K562 (cell line): ENCODE data around the gene EML1. TPM values are rescaled to one million over a fixed set of nuclear protein-coding genes. Genes with fewer than 3 reads are reported as not detected.

ENCODE experiments used
- ATAC-seq: fragments of 200-7000 bp; cut with Tn5 transposase; 3 replicates; pipeline ENCODE4 v1.9.1; 2020; ENCODE audit warnings: moderate library complexity
- BruUV-seq: library from RNA; stranded (reverse); fragments of 400-500 nt; replicated peaks from 2 replicates; lab custom pipeline; 2021; lab: Mats Ljungman, UMichigan
- CTCF ChIA-PET: fragments of 300-600 bp; formaldehyde crosslinking; extraction: SDS; loops from one replicate; lab custom pipeline; 2021; ENCODE audit warnings: low intra/inter-chr PET ratio; lab: Yijun Ruan, JAX
- POLR2A ChIA-PET: fragments of 300-600, 350-650 bp; sonication (Branson Sonifier 250); formaldehyde crosslinking; extraction: SDS; loops from one replicate; lab custom pipeline; 2021; ENCODE audit warnings: antibody characterized with exemption, inconsistent platforms; lab: Yijun Ruan, JAX
- DNase-seq, 4 experiments: peaks; one replicate each; pipeline versions ENCODE4 v3.0.0 to v3.0.0-alpha.2; 2011 to 2018; ENCODE audit warnings: low spot score in 3 of 4, mixed read lengths in 3 of 4; ENCODE audit errors: extremely low read depth in 1 of 4
- FAIRE-seq: peaks from 2 replicates; lab custom pipeline; 2011; peaks lifted over from hg19 to GRCh38; lab: Jason Lieb, UNC
- H2AFZ ChIP-seq: 2 replicates; pipeline ENCODE4 v1.6.0; 2011; ENCODE audit warnings: low read depth, low read length, control low read depth, inconsistent platforms
- H3K27ac ChIP-seq: fragments of 200-600 bp; 3 replicates; pipeline ENCODE4 v1.8.0; 2011; ENCODE audit warnings: low read depth, mild to moderate bottlenecking, control low read depth, inconsistent platforms, low read length, moderate library complexity, mixed read lengths; ENCODE audit errors: extremely low read depth
- H3K27me3 ChIP-seq, 2 experiments: fragments of 300-600 bp in 1 of 2; 2 replicates in 1 of 2; 3 replicates in 1 of 2; pipeline versions ENCODE4 v1.6.0 to v1.8.0; 2011; ENCODE audit warnings: inconsistent platforms in 2 of 2, low read length in 2 of 2, mild to moderate bottlenecking in 1 of 2, mixed read lengths in 1 of 2, moderate library complexity in 1 of 2; ENCODE audit not compliant: control insufficient read depth in 2 of 2, insufficient read depth in 2 of 2
- H3K36me3 ChIP-seq: fragments of 300-600 bp; 3 replicates; pipeline ENCODE4 v1.8.0; 2011; ENCODE audit warnings: mild to moderate bottlenecking, low read length, inconsistent platforms; ENCODE audit not compliant: control insufficient read depth, insufficient read depth
- H3K4me1 ChIP-seq, 2 experiments: fragments of 200-600 bp in 1 of 2; replicated peaks in 1 of 2; 2 replicates in 1 of 2; 3 replicates in 1 of 2; pipeline versions ENCODE4 v1.5.1 to v1.8.0; 2011; ENCODE audit warnings: inconsistent platforms in 2 of 2, low read length in 2 of 2, mild to moderate bottlenecking in 1 of 2, mixed read lengths in 1 of 2, moderate library complexity in 1 of 2; ENCODE audit not compliant: control insufficient read depth in 2 of 2, insufficient read depth in 2 of 2
- H3K4me2 ChIP-seq: 2 replicates; pipeline ENCODE4 v1.6.1; 2011; ENCODE audit warnings: low read length, control low read depth, inconsistent platforms, mixed read lengths; ENCODE audit not compliant: insufficient read depth
- H3K4me3 ChIP-seq: fragments of 200-600 bp; sonication (generic), shearing (Covaris generic); 2 replicates; pipeline ENCODE4 v1.5.1; 2016; ENCODE audit warnings: control low read depth, inconsistent platforms
- H3K79me2 ChIP-seq: fragments of 200-600 bp; 3 replicates; pipeline ENCODE4 v1.8.0; 2011; ENCODE audit warnings: low read length, inconsistent platforms; ENCODE audit not compliant: control insufficient read depth, insufficient read depth
- H3K9ac ChIP-seq, 2 experiments: 2 replicates each; pipeline versions ENCODE4 v1.6.0 to v1.6.1; 2011; ENCODE audit warnings: low read depth in 2 of 2, low read length in 2 of 2, control low read depth in 1 of 2, inconsistent platforms in 1 of 2, mild to moderate bottlenecking in 1 of 2, mixed read lengths in 1 of 2; ENCODE audit not compliant: insufficient read depth in 1 of 2
- H3K9me1 ChIP-seq: one replicate; pipeline ENCODE4 v1.6.0; 2011; ENCODE audit warnings: inconsistent platforms, mild to moderate bottlenecking, low read length, moderate library complexity; ENCODE audit not compliant: control insufficient read depth, insufficient read depth
- H3K9me3 ChIP-seq: replicated peaks from 2 replicates; pipeline ENCODE4 v1.5.1; 2011; ENCODE audit warnings: low read depth, low read length, inconsistent platforms; ENCODE audit not compliant: control insufficient read depth, insufficient read depth
- H4K20me1 ChIP-seq: replicated peaks from 2 replicates; pipeline ENCODE4 v1.6.1; 2011; ENCODE audit warnings: low read length, inconsistent platforms, mixed read lengths; ENCODE audit not compliant: control insufficient read depth, insufficient read depth
- CEBPG ChIP-seq, 3 experiments: fragments of 200-800 bp in 1 of 3; sonication (Bioruptor generic) in 1 of 3; sonication (generic) in 1 of 3; formaldehyde crosslinking in 1 of 3; IDR thresholded peaks in 2 of 3; conservative IDR thresholded peaks in 1 of 3; 2 replicates each; pipeline versions ENCODE4 v1.6.1 to v1.8.0; 2016 to 2022; ENCODE audit warnings: missing compliant biosample characterization in 2 of 3, missing genetic modification characterization in 2 of 3, mild to moderate bottlenecking in 1 of 3, missing genetic modification reagents in 1 of 3
- FOSL1 ChIP-seq: fragments of 200-800 bp; sonication (Bioruptor generic); conservative IDR thresholded peaks from 2 replicates; pipeline ENCODE4 v1.6.1; 2016; ENCODE audit warnings: missing genetic modification characterization, missing compliant biosample characterization
- NFIC ChIP-seq: fragments of 450-650 bp; IDR thresholded peaks from 2 replicates; pipeline ENCODE4 v1.6.1; 2017; ENCODE audit warnings: mild to moderate bottlenecking, inconsistent platforms
- NFIX ChIP-seq: fragments of 250-450 bp; sonication (Bioruptor Pico); IDR thresholded peaks from 2 replicates; pipeline ENCODE4 v1.4.0; 2020; ENCODE audit warnings: low read depth, mild to moderate bottlenecking, moderate library complexity
- WGBS: fragments of 100-300 bp; shearing (Covaris generic); methylation state at CpG from one replicate; pipeline ENCODE4 v1.1.6; 2016; ENCODE audit warnings: low coverage, mixed read lengths; ENCODE audit not compliant: insufficient coverage; ENCODE audit errors: missing lambda C conversion rate; 5-methylcytosine and 5-hydroxymethylcytosine counted together
- in situ Hi-C: fragments of 300-500 bp; cut with MboI; formaldehyde crosslinking; loops from 4 replicates; pipeline ENCODE4 v1.15.0; 2018; ENCODE audit warnings: inconsistent platforms, mixed read lengths
- intact Hi-C: fragments of 100-400 bp; cut with micrococcal nuclease; formaldehyde crosslinking; loops from 2 replicates; pipeline ENCODE4 v1.14.2; 2022
- polyA plus RNA-seq, 8 experiments: library from polyadenylated mRNA; depleted of rRNA in 4 of 8; stranded (reverse) in 5 of 8; unstranded in 3 of 8; fragments of >200 nt; fragmentation: Nextera tagmentation in 2 of 8; fragmentation: Illumina TruSeq in 1 of 8; extraction: Ambion mirVana in 2 of 8; extraction: Trizol in 1 of 8; gene quantifications; 2 replicates each; pipeline versions ENCODE4 v1.2.1 to v1.2.3, GENCODE V29; 2011 to 2014; ENCODE audit warnings: inconsistent platforms in 1 of 8, missing spikeins in 1 of 8
- total RNA-seq, 7 experiments: library from RNA; depleted of rRNA in 6 of 7; stranded (reverse); fragments of >200 nt in 6 of 7; fragmentation: Illumina TruSeq in 2 of 7; extraction: Trizol in 2 of 7; gene quantifications; 2 replicates each; pipeline versions ENCODE4 v1.2.1 to v1.2.3, GENCODE V29; 2011 to 2021; ENCODE audit warnings: low replicate concordance in 1 of 7

EML1 gene
- total and polyA plus RNA-seq, 9 of the 15 experiments (the other 6 are each of a cell fraction or from before 2014, with no cell fraction given): 0.01 to 0.35 (median 0.07) TPM; not detected in 2

DNA sequence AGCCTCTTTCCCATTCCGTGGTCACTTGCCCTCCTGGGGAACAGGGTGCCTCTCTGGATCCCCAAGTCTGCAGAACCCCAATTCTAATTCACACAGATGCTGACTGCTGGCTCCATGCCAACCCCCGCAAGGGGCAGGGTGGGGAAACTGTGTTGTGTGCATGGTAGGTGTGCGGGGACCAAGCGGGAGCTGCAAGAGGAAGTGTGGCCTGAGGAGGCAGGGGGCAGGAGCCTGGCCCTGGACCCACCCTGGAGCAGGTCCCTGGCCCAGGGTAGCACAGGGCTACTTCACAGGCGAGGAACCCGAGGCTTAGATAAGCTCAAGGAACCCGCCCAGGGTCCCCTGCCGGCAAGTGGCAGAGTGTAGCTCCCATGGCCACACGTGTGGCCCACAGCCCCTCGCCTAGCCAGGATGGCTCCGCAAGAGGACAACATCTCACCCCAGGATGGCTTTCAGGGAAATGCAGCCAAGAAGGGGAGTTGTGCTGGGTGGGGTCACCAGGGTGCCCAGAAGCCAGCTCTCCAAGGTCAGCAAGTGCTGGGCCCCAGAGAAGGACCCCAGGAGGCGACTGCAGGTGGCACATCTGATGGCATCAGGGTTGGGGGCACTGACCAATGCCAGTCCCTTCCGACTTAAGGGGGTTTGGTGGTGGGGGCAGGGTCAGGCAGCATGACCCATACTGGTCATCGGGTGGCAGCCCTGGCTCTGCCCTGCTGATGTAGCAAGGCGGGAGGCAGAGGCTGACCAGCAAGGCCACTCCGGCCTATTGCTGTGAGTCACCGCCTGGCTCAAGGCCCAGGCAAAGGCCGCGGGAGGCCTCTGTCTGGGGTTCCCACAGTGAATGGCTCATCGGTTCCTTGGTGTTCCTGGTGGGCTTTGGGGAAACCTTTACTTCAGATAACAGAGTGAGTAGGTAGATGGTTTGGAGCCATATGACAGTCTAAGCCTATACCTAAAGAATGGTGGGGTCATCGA lies 37.3 kb upstream of the EML1 start:
- 3% methylated on average over 13 of the region's 21 CpGs for WGBS
- Histone ChIP-seq H2AFZ (no peak overlapping the region), H3K9ac (no peak overlapping the region), H3K9me1 (no peaks in the 10 kb centered on the region), H3K4me1 (no peaks in the 10 kb centered on the region; a peak in 1 of 5 replicates), H3K9me3 (no peaks in the 10 kb centered on the region), H4K20me1 (no peaks in the 10 kb centered on the region; the same call in 1 of the 2 replicates), H3K27me3 (peaks cover 3 to 83% of the 10 kb centered on the region in 2 experiments; a peak in 4 of 5 replicates), H3K4me3 (no peak overlapping the region), H3K27ac (no peak overlapping the region), H3K36me3 (no peaks in the 10 kb centered on the region), H3K79me2 (no peaks in the 10 kb centered on the region), H3K4me2 (no peak overlapping the region)
- ChIA-PET POLR2A (interaction anchor here (1.3 kb wide), 1 partner anchor 12 kb away, joined by 3 read pairs; no protein-coding TSS in a partner anchor), CTCF (no interaction called here)
- ATAC-seq (peak; percentile 55; the same call in 1 of the 3 replicates), FAIRE-seq (no peak), DNase-seq (peak in 1 of 4 experiments; percentile 18)
- in situ Hi-C loops: no loop called here
- no TSS peak for BruUV-seq
- peak; percentile 69 for TF ChIP-seq NFIC
- peak; percentile 37 for TF ChIP-seq FOSL1
- 0 out of 2 replicates have a peak, but pooled peaks have one; percentile 14 for TF ChIP-seq NFIX (CRISPR knock-in tag)
- no peak for TF ChIP-seq CEBPG (CRISPR knock-in tag; IDR thresholded peaks at IDR 0.05)
- no peak for TF ChIP-seq CEBPG (tag; conservative IDR thresholded peaks at IDR 0.05 in 1 of 2, IDR thresholded peaks at IDR 0.05 in 1 of 2)
- intact Hi-C loops: no loop called here
